ENCODE data around the gene PACRG.

Gene PACRG

DNA sequence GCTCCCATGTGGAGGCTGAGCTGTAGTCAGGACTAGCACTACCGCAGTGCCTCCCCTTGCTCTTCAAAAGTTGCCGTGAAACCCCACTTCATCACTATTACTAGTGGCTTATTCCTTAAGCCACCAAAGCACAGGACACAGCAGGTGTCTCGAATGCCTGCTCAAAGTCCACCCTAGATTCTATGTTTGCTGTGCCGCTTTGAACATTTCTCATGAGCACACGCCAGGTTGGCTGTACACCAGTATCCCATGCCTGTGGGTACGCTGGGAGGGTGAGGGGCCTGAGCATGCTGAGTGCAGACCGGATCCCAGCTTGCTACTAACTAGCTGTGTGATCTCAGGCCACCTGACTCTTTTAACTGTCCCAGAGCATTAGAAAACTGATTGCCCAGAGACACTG lies 350.9 kb downstream of the PACRG start:
- intact Hi-C loops (cut with DNase I; ENCODE audit: low total_unique reads) = no loop called here
- TF ChIP-seq, protein P1, sequence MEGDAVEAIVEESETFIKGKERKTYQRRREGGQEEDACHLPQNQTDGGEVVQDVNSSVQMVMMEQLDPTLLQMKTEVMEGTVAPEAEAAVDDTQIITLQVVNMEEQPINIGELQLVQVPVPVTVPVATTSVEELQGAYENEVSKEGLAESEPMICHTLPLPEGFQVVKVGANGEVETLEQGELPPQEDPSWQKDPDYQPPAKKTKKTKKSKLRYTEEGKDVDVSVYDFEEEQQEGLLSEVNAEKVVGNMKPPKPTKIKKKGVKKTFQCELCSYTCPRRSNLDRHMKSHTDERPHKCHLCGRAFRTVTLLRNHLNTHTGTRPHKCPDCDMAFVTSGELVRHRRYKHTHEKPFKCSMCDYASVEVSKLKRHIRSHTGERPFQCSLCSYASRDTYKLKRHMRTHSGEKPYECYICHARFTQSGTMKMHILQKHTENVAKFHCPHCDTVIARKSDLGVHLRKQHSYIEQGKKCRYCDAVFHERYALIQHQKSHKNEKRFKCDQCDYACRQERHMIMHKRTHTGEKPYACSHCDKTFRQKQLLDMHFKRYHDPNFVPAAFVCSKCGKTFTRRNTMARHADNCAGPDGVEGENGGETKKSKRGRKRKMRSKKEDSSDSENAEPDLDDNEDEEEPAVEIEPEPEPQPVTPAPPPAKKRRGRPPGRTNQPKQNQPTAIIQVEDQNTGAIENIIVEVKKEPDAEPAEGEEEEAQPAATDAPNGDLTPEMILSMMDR (IDR thresholded peaks at IDR 0.05) = no peak
- DNase-seq = no peak
- Histone ChIP-seq H3K36me3 (no peaks in the 10 kb centered on the region), H3K9me3 (no peaks in the 10 kb centered on the region), H3K4me3 (no peak overlapping the region), H3K27me3 (no peaks in the 10 kb centered on the region), H3K27ac (no peak overlapping the region), H3K4me1 (no peaks in the 10 kb centered on the region)

DNA sequence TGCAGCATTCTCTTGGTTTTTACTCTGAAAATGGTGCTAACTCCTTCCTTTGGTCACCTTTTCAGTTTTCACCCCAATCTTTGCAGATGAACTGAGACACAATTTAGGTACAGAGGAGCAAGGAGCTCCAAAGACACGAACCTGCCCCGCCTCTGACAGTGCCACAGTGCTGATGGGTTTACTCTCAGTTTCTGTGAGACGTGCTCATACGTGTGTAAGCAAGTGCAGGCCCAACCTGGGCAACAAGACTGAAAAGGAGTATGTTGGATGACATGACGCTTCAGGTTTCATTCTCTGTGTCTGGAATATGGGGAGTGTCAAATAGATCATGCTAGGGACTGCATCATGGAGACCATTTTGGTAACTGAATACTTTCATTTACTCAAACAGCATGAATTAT lies 352.5 kb downstream of the PACRG start:
- Histone ChIP-seq H3K9me3 (no peaks in the 10 kb centered on the region), H3K4me1 (no peaks in the 10 kb centered on the region), H3K27ac (no peak overlapping the region), H3K27me3 (no peaks in the 10 kb centered on the region), H3K4me3 (no peak overlapping the region), H3K36me3 (no peaks in the 10 kb centered on the region)
- no peak for DNase-seq
- TF ChIP-seq, protein P1 (IDR thresholded peaks at IDR 0.05) = no peak
- intact Hi-C loops (cut with DNase I; ENCODE audit: low total_unique reads) = no loop called here

DNA sequence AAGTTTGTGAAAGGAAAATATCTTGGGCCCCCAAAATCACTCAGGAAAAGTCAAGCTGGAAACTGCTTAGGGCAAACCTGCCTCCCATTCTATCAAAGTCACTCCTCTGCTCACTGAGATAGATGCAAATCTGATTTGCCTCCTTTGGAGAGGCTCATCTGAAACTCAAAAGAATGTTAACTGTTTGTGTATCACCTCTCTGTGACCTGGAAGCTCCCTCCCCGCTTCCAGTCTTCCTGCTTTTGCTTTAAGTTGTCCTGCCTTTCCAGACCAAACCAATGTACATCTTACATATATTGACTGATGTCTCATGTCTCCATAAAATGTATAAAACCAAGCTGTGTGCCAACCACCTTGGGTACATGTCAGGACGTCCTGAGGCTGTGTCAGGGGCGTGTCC lies 355.4 kb downstream of the PACRG start:
- Histone ChIP-seq H3K27ac (no peak overlapping the region), H3K36me3 (no peaks in the 10 kb centered on the region), H3K4me3 (no peak overlapping the region), H3K27me3 (no peaks in the 10 kb centered on the region), H3K9me3 (no peaks in the 10 kb centered on the region), H3K4me1 (no peaks in the 10 kb centered on the region)
- TF ChIP-seq, protein P1 (IDR thresholded peaks at IDR 0.05) = no peak
- no peak for DNase-seq
- intact Hi-C loops (cut with DNase I; ENCODE audit: low total_unique reads) = no loop called here

DNA sequence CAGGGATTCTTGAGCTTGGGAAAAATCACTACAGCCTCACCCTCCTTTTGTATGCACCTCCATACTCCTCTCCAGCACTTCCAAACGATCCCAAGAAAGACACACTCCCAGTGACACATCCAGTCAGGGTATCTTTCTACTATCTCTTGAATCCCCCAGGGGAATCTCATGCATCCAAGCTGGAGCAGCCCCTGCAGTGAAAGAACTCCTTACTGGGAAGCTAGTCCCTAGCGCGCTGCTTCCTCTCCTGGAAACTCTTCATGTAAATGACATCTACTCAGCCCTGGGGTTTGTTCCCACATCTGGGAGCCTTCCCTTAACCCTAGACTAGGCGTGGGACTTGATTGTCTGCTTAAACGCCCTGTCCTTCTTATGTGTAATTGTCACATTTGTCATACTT lies 357.7 kb downstream of the PACRG start:
- TF ChIP-seq, protein P1 (IDR thresholded peaks at IDR 0.05) = no peak
- Histone ChIP-seq H3K9me3 (no peaks in the 10 kb centered on the region), H3K27ac (no peak overlapping the region), H3K4me1 (no peaks in the 10 kb centered on the region), H3K27me3 (no peaks in the 10 kb centered on the region), H3K36me3 (no peaks in the 10 kb centered on the region), H3K4me3 (no peak overlapping the region)
- intact Hi-C loops (cut with DNase I; ENCODE audit: low total_unique reads) = no loop called here
- no peak for DNase-seq

DNA sequence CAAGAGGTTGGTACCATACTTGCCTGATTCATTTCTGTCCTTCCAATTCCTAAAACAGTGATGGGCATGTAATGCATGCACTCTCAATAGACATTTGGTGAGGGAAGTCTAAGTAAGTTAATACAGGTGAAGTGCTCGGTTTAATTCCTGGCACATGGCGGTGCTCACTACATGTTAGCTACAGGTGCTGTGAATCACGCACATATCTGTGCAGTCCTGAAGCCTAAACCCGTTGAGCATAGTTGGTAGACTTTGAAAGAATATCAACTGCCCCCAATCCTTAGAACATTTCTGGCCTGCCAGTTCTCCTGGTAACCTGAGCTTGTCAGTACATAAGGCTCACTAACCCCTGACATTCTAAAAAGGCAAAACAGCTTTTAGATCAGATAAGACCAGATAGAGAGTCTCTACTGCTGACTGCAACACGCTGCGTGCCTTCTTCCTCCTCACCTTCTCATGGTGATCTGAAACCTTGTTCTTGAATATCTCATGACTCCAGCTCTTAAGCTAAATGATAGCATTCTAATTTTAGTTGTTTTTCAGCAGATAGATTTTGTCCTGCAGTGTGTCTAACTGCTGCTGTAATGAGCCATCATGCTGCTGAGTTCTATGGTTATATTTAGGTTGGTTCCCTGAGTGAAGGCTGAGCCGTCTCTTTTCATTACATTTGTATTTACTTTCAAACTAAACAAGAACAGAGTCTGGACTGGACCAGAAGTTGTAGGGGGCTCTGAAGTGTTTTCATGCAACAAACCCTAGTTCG lies 358.3 kb downstream of the PACRG start:
- H3K36me3 ChIP-seq = no peaks in the 10 kb centered on the region
- no peak overlapping the region for H3K4me3 ChIP-seq
- H3K4me1 ChIP-seq = no peaks in the 10 kb centered on the region
- TF ChIP-seq, protein P1 (IDR thresholded peaks at IDR 0.05) = no peak
- DNase-seq = no peak
- intact Hi-C loops (cut with DNase I; ENCODE audit: low total_unique reads) = no loop called here
- H3K27me3 ChIP-seq = no peaks in the 10 kb centered on the region
- no peaks in the 10 kb centered on the region for H3K9me3 ChIP-seq
- H3K27ac ChIP-seq = no peak overlapping the region

DNA sequence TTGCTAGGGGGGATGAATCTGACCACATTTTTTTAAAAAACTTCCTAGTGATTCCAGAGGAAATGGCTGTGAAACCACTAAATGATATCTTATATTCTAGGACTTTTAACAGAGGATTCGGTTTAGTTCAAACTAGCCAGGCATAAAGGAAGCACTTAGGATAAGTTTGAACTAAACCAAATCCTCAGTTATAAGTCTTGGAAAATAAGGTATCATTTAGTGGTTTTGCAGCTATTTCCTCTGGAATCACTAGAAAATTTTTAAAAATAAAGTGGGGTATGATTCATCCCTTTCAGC lies 358.8 kb downstream of the PACRG start:
- Histone ChIP-seq H3K9me3 (no peaks in the 10 kb centered on the region), H3K36me3 (no peaks in the 10 kb centered on the region), H3K27ac (no peak overlapping the region), H3K4me3 (no peak overlapping the region), H3K4me1 (no peaks in the 10 kb centered on the region), H3K27me3 (no peaks in the 10 kb centered on the region)
- intact Hi-C loops (cut with DNase I; ENCODE audit: low total_unique reads) = no loop called here
- DNase-seq = no peak
- TF ChIP-seq, protein P1 (IDR thresholded peaks at IDR 0.05) = no peak
